PC-3 (cell line): Measurements from ENCODE around the gene HLF.

Source experiments
- CTCF ChIP-seq: fragments of 300-600 bp; sonication (generic); conservative IDR thresholded peaks from 2 replicates; pipeline ENCODE4 v1.5.1; 2017; ENCODE audit warnings: antibody characterized with exemption, low read depth, mild to moderate bottlenecking, low read length
- EZH2 ChIP-seq: fragments of 300-600 bp; sonication (generic); IDR thresholded peaks from one replicate; pipeline ENCODE4 v1.6.1; 2017; ENCODE audit warnings: antibody characterized with exemption, mild to moderate bottlenecking, low read length; ENCODE audit not compliant: unreplicated experiment
- EZH2phosphoT487 ChIP-seq: fragments of 300-600 bp; sonication (generic); IDR thresholded peaks from 2 replicates; pipeline ENCODE4 v1.6.1; 2018; ENCODE audit warnings: mild to moderate bottlenecking, antibody characterized with exemption, low read length, borderline replicate concordance

GRCh38 chr17:55269894-55270293, 5.1 kb downstream of the HLF start:
- TF ChIP-seq CTCF (no peak), EZH2phosphoT487 (no peak), EZH2 (no peak)
